GM19455 (cell line): ENCODE data around the gene OR8U1.
"Not testable (repeated sequence)": the region's sequence is repeated elsewhere in the genome, so short reads cannot be mapped to it uniquely, and the experiment has no call there.

Source experiments
- ATAC-seq: cut with Tn5 transposase; IDR thresholded peaks from one replicate; pipeline ENCODE4 v1.9.1; 2021; ENCODE audit not compliant: unreplicated experiment

The OR8U1 gene

DNA sequence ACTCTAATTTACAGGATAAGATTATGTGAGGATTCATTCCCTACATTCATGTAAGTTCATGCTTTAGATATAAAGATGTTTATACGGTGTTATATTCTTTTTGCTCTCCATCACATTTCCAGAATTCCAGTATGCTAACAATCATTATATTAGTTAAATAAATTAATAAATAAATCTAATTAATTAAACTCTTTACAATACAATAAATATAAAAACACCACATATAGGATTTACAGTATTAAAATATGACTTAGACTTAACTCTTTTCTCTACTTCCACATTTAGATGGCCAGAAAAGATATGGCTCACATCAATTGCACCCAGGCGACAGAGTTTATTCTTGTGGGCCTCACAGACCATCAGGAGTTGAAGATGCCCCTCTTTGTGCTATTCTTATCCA, at the start of gene OR8U1:
Gene OR8U1 (plus strand): TSS at position 301 of the 400 bp plus-strand sequence. CDS start 0 bp downstream, at position 301.
- ATAC-seq, result no peak

DNA sequence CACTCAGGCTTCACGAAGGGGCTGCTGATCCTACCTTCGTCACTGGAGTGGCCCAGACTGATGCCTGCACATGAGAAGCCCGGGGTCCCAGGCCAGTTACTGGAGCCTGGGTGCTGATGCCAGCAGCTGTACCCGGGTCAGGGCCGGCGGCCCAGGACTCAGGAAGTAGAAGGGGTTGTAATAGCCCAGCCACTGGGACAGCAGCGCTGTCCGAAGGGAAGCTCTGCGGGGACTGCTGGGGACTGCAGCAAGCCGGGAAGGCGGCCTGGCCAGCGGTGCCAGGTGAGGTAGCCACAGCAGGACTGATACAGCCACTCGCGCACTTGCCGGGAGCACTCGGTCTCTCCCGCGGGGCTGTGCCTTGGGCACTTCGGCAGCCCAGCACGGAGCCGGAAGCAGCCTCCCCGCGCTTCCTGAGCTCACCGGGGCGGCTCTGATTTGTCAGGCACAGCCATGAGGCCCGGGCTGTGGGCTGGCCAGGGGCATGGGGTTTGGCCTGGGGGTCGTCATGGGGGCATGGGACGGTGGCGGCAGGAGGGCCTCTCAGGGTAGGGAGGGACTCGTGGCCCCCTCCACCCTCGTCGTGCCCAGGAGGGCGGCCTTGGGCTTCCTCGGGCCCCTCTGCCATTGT, 43.4 kb upstream of the OR8U1 start:
- no peak for ATAC-seq

DNA sequence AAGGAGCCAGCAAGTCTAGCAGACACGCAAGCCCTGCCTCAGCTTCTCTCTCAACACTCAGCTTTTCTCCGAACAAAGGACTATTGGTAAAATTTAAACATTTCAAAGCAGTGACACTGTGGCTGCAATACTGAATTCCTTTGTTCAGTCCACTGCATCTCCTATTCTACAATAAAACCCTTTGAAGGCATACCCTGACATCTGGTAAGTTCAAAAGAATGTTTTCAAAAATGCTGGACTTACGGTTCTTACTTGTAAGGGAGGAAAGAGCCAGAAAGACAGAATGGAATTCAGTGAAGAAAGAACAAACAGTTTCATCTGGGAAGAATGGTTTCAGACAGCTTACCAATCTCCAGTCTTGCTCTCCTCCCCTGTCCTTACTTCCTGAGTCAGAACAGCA, 42.3 kb upstream of the OR8U1 start:
- no peak for ATAC-seq

DNA sequence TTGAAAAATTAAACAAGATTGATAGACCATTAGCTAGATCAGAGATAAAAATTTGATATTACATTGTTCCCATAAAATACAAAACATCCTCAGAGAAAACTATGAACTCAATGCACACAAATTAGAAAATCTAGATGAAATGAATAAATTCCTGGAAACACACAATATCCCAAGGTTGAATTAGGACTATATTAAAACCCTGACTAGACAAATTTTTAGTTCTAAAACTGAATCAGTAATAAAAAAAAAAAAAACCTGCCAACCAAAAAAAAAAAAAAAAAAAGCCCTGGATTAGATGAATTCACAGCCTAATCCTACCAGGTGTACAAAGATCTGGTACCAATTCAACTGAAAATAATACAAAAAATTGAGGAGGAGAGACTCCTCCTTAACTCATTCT, 35.1 kb upstream of the OR8U1 start:
- ATAC-seq, result no peak

DNA sequence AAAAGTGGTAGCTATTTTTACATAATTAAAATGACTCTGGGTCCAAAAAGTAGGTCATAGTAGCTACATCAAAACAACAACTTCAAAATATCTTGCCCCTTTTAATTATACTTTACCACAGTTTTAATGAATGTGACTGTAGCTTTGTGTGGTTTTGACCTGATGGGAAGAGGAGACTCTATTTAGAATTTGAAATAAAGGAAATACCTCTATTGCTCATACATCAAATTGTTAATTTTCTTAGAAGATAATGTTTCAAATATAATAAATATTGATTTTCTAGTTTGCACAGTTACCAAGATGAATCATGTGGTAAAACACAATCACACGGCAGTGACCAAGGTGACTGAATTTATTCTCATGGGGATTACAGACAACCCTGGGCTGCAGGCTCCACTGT, 29.7 kb upstream of the OR8U1 start, which contains the start of gene OR8K1:
Gene OR8K1 (plus strand): TSS at position 301 of the 400 bp plus-strand sequence. CDS start 0 bp downstream, at position 301.
- no peak for ATAC-seq

DNA sequence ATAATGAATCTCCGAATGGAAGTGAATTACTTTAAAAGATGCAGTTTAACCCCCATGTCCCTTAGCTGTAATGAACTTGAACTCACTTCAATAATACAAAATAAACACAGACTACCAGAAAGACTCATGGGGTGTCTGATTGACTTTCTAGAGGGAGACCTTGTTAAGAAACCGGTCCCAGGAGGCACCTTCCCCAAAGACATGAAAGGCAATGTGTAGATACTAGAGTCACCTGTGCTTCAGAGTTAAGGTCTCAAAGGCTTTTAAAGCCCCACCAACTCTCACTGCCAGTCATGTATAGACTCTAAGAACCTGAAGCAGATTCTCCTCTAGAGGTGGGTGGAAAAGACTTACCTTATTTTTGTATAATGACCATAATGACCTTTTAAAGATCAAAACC, 21.4 kb upstream of the OR8U1 start, which contains the start of gene OR8J1:
Gene OR8J1 (plus strand): TSS at position 301 of the 400 bp plus-strand sequence. CDS start 5,956 bp downstream, outside the sequence.
- no peak for ATAC-seq

DNA sequence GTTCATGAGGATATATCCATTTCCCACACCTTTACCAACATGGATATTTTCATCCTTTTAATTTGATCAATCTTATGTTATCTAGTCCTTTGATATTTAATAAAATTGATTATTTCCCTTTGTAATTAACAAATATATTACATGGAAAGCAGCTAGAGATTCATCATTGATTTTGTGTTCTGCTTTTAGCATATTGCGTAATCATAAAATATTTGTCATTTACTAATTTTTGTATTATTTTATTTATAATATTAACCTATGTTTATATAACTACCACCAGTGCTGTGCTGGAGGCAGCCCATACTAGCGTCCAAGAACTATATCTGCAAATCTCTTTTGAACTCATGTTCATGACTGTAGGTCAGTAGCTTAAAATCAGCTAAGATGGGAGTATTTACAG, 4.7 kb downstream of the OR8U1 start:
- ATAC-seq, result no peak

DNA sequence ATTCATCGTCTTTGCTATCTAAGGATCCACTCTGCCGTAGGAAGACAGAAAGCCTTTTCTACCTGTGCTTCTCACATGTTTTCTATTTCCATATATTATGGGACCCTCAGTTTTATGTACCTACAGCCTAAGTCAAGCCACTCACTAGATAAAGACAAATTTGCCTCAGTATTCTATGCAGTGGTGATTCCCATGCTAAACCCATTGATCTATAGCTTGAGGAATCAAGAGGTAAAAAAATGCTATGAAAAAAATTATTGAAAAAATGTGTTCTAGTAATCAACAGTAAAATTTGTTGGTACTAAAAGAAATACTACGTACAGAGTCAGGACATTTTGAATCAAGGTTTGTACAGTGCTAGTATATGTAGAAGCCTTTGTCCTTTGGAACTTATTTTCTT, 19.0 kb downstream of the OR8U1 start:
- no peak for ATAC-seq

DNA sequence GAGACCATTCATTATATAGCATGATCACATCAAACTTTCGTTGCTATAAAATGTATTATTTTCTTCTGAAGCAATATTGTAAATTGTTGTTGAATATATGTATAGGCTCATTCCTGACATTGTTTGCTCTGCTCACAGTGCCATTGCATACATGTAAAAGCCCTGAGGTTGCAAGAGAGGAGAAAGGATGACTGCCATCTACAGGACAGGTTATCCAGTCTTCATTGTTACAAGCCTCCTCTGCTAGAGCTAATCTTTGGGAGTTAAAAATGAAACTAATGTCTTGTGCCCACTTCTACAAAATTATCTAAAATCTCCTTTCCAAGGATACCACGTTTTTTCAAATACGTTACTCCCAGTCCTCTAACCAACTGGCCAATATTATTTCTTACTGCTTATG, 20.6 kb downstream of the OR8U1 start:
- ATAC-seq, result no peak

DNA sequence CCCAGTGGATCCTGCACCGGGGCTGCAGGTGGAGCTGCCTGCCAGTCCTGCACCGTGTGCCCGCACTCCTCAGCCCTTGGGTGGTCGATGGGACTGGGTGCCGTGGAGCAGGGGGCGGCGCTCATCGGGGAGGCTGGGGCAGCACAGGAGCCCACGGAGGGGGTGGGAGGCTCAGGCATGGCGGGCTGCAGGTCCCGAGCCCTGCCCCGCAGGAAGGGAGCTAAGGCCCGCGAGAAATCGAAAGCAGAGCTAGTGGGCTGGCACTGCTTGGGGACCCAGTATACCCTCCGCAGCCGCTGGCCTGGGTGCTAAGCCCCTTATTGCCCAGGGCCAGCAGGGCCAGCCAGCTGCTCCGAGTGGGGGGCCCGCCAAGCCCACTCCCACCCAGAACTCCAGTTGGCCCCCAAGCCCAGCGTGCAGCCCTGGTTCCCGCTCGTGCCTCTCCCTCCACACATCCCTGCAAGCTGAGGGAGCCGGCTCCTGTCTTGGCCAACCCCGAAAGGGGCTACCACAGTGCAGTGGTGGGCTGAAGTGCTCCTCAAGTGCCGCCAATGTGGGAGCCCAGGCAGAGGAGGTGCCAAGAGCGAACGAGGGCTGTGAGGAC, 26.5 kb downstream of the OR8U1 start:
- not testable (repeated sequence) for ATAC-seq

DNA sequence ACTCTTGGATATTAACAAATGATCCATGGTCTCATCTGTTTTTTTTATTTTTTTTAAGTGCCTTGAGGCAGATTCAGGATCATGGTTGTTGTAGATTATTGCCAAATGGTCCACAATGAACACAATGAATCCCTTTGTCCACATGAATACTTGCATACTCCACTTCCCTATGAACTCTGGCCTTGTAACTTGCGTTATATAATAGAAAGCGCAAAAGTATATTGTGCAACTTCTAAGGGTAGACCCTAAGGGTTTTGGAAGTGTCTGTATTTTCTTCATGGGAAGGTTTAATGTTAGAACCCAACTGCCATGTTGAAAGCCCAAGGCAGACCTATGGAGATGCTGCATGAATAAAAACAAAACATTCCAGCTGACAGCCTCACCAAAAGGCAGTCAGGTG, 29.0 kb downstream of the OR8U1 start:
- no peak for ATAC-seq

DNA sequence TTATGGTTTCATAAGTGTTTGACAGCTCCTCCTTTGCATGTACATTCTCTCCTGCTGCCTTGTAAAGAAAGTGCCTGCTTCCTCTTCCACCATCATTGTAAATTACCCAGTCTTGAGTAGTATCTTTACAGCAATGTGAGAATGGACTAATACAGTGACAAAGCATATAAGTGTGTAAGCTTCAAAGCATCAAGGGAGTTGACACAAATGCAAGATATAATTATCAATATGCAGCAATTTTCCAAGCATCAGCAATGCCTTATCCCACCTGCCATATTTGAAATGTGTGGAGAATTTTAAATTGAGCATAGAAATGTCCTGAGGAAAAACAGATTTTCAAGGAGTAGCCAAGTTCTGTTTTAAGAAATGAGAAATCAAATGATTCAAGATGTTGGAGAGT, 35.4 kb downstream of the OR8U1 start:
- ATAC-seq, result no peak

DNA sequence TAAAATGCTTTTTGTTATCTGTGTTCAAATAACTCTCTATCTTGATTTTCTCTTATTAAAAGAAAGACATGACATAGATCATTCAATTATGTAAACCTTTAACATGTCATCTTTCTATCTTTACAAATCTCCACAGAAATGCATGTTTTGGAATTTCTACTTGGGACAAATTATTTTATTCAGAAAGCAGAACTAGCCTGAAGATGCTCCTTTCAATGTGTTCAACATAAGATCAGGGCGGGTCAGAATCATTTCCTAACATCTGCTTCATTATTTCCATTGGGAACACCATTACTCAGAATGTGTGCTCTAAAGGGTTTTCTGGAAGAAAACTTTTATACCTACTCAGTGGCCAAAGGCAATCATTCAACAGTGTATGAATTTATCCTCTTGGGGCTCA, 37.0 kb downstream of the OR8U1 start, which contains the start of gene OR5AL1:
Gene OR5AL1 (plus strand): TSS at position 301 of the 400 bp plus-strand sequence.
- ATAC-seq, result no peak
